ENCODE results near the gene CASTOR1.
A peak's percentile ranks its signal among the peaks of the same experiment; 100 is the strongest.

Gene CASTOR1

GRCh38 chr22:30273711-30274436 is 15.4 kb downstream of the CASTOR1 start:
- Mint-ChIP-seq H3K36me3 (no peaks in the 10 kb centered on the region), H3K4me3 (no peak overlapping the region), H3K4me1 (ENCODE audit: low read depth) (peaks cover 39% of the 10 kb centered on the region), H3K27me3 (no peaks in the 10 kb centered on the region), H3K9me3 (ENCODE audit: low read depth) (no peaks in the 10 kb centered on the region), H3K27ac (peak overlapping the region; percentile 41)

- Mint-ChIP-seq H3K27me3 (no peaks in the 10 kb centered on the region), H3K4me3 (no peak overlapping the region), H3K4me1 (ENCODE audit: low read depth) (peaks cover 42% of the 10 kb centered on the region), H3K9me3 (ENCODE audit: low read depth) (no peaks in the 10 kb centered on the region), H3K27ac (peak overlapping the region; percentile 75), H3K36me3 (no peaks in the 10 kb centered on the region)
Observed at GRCh38 chr22:30272781-30273601, 16.3 kb downstream of the CASTOR1 start.

- no peaks in the 10 kb centered on the region for H3K9me3 Mint-ChIP-seq (ENCODE audit: low read depth)
- no peaks in the 10 kb centered on the region for H3K36me3 Mint-ChIP-seq
- H3K27ac Mint-ChIP-seq = peak overlapping the region; percentile 24
- H3K4me1 Mint-ChIP-seq (ENCODE audit: low read depth) = peaks cover 35% of the 10 kb centered on the region
- H3K4me3 Mint-ChIP-seq = no peak overlapping the region
- H3K27me3 Mint-ChIP-seq = no peaks in the 10 kb centered on the region
Observed at GRCh38 chr22:30270832-30271231, 18.5 kb downstream of the CASTOR1 start.

- Mint-ChIP-seq H3K9me3 (ENCODE audit: low read depth) (no peaks in the 10 kb centered on the region), H3K4me3 (peak overlapping the region; percentile 95), H3K36me3 (no peaks in the 10 kb centered on the region), H3K27me3 (no peaks in the 10 kb centered on the region), H3K27ac (peak overlapping the region; percentile 89), H3K4me1 (ENCODE audit: low read depth) (peaks cover 29% of the 10 kb centered on the region)
Observed at GRCh38 chr22:30268331-30268730, 21.0 kb downstream of the CASTOR1 start.

GRCh38 chr22:30267382-30268302 is 21.7 kb downstream of the CASTOR1 start:
- peaks cover 29% of the 10 kb centered on the region for H3K4me1 Mint-ChIP-seq (ENCODE audit: low read depth)
- no peaks in the 10 kb centered on the region for H3K9me3 Mint-ChIP-seq (ENCODE audit: low read depth)
- peak overlapping the region; percentile 95 for H3K4me3 Mint-ChIP-seq

GRCh38 chr22:30266445-30267381 is 22.6 kb downstream of the CASTOR1 start, which contains the start of gene OSM:
TSS of gene OSM (minus strand) at chr22:30266851. CDS start at chr22:30266799, 52 bp downstream.
- Mint-ChIP-seq H3K27ac (peak within 1 kb of the TSS; percentile 100), H3K4me1 (ENCODE audit: low read depth) (peaks cover 33% of the 10 kb centered on the region), H3K4me3 (peak within 1 kb of the TSS; percentile 95), H3K27me3 (no peaks in the 10 kb centered on the region), H3K36me3 (no peaks in the 10 kb centered on the region), H3K9me3 (ENCODE audit: low read depth) (no peaks in the 10 kb centered on the region)

More at GRCh38 chr22:30267382-30268302, 21.7 kb downstream of the CASTOR1 start:
- Mint-ChIP-seq H3K27ac (peak overlapping the region; percentile 89), H3K36me3 (no peaks in the 10 kb centered on the region), H3K27me3 (no peaks in the 10 kb centered on the region)

GRCh38 chr22:30265823-30266444 is 23.4 kb downstream of the CASTOR1 start:
- peak overlapping the region; percentile 100 for H3K27ac Mint-ChIP-seq
- H3K9me3 Mint-ChIP-seq (ENCODE audit: low read depth) = no peaks in the 10 kb centered on the region
- H3K27me3 Mint-ChIP-seq = no peaks in the 10 kb centered on the region
- H3K4me3 Mint-ChIP-seq = peak overlapping the region; percentile 95
- no peaks in the 10 kb centered on the region for H3K36me3 Mint-ChIP-seq
- peaks cover 30% of the 10 kb centered on the region for H3K4me1 Mint-ChIP-seq (ENCODE audit: low read depth)

GRCh38 chr22:30265131-30265720 is 24.1 kb downstream of the CASTOR1 start:
- Mint-ChIP-seq H3K27ac (peak overlapping the region; percentile 100), H3K4me1 (ENCODE audit: low read depth) (peaks cover 30% of the 10 kb centered on the region), H3K36me3 (no peaks in the 10 kb centered on the region), H3K4me3 (peak overlapping the region; percentile 95), H3K27me3 (no peaks in the 10 kb centered on the region), H3K9me3 (ENCODE audit: low read depth) (no peaks in the 10 kb centered on the region)

- Mint-ChIP-seq H3K9me3 (ENCODE audit: low read depth) (no peaks in the 10 kb centered on the region), H3K4me3 (no peak overlapping the region), H3K27ac (no peak overlapping the region), H3K27me3 (no peaks in the 10 kb centered on the region), H3K4me1 (ENCODE audit: low read depth) (peaks cover 34% of the 10 kb centered on the region), H3K36me3 (no peaks in the 10 kb centered on the region)
Observed at GRCh38 chr22:30263883-30264282, 25.4 kb downstream of the CASTOR1 start.

GRCh38 chr22:30262917-30263741 is 26.2 kb downstream of the CASTOR1 start:
- Mint-ChIP-seq H3K36me3 (no peaks in the 10 kb centered on the region), H3K27ac (peak overlapping the region; percentile 61), H3K27me3 (no peaks in the 10 kb centered on the region), H3K4me3 (peak overlapping the region; percentile 73), H3K9me3 (ENCODE audit: low read depth) (no peaks in the 10 kb centered on the region), H3K4me1 (ENCODE audit: low read depth) (peaks cover 30% of the 10 kb centered on the region)

GRCh38 chr22:30262112-30262511 is 27.2 kb downstream of the CASTOR1 start:
- Mint-ChIP-seq H3K27ac (no peak overlapping the region), H3K9me3 (ENCODE audit: low read depth) (no peaks in the 10 kb centered on the region), H3K4me3 (peak overlapping the region; percentile 32), H3K4me1 (ENCODE audit: low read depth) (peaks cover 27% of the 10 kb centered on the region), H3K36me3 (no peaks in the 10 kb centered on the region), H3K27me3 (no peaks in the 10 kb centered on the region)

GRCh38 chr22:30261134-30261533 is 28.2 kb downstream of the CASTOR1 start:
- Mint-ChIP-seq H3K27ac (no peak overlapping the region), H3K4me1 (ENCODE audit: low read depth) (peaks cover 27% of the 10 kb centered on the region), H3K36me3 (no peaks in the 10 kb centered on the region), H3K27me3 (no peaks in the 10 kb centered on the region), H3K9me3 (ENCODE audit: low read depth) (no peaks in the 10 kb centered on the region), H3K4me3 (no peak overlapping the region)
